GM18498 (cell line): ENCODE data around the gene SCYL3.
A peak's percentile ranks its signal among the peaks of the same experiment; 100 is the strongest.

ENCODE experiments used
- ATAC-seq: cut with Tn5 transposase; IDR thresholded peaks from one replicate; pipeline ENCODE4 v1.9.1; 2021; ENCODE audit warnings: mild to moderate bottlenecking, moderate library complexity; ENCODE audit not compliant: unreplicated experiment

SCYL3 gene

DNA sequence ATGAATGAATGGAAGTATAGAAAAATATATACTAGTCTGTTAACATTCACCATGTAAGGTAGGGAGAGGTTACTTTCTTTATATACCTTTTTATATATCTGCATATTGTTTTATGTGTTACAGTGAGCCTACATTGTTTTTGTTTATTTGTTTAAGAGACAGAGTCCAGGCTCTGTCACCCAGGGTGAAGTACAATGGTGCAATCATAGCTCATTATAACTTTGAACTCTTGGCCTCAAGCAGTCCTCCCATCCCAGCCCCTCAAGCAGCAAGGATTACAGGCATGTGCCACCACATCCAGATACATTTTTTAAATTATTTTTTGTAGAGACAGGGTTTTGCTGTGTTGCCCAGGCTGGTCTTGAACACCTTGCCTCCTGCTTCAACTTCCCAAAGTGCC is 7.4 kb upstream of the SCYL3 start:
- ATAC-seq = no peak

GRCh38 chr1:169900571-169900970 is 6.9 kb upstream of the SCYL3 start:
- ATAC-seq = no peak

DNA sequence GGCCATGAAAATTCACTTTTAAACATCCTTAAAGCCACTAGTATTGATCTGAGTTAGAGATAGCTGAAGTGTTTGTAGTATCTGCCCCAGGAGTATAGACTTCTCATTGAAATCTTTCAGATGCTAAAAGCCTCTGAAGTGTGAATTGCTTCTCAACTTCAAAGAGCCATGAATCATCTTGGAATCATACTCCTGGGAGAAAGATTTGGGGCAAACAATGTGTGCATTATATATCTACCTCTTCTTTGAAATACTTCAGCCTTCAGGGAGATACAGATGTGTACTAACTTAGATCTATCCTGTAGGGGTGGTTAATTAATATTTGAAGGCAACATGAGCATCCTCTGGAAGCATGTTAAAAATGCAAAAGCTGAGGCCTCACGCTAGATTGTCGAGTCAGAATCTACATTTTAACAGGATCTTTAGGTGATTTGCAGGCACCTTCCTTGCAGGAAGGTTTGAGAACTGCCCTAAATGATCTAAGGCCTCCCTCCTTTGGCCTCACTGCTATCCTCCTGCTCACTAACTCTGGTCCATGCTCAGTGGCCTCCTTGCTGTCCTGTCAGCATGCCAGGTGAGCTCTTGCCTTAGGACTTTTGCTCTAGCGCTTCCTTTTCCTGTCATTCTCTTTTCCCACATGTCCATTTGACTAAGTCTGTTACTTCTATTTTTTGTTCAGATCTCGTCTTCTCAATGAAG is 6.0 kb upstream of the SCYL3 start:
- no peak for ATAC-seq

DNA sequence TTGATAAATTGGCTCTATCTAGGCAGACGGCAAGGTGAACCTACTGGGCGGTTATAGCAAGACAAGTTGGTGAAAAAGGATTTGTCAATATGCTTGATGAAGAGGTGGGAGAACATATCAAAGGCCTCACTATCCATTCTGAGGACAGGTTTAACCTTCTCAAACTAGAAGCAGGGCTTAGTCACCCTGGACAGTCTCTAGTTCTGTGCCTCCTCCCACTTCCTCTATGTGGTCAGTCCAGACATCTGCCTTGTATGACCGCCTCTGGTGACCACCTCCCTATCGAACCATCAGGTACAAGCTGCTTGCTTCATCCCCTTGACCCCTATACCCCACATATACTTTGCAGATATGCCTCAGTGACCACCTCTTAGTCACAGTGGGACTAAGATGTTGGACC is 2.3 kb upstream of the SCYL3 start:
- no peak for ATAC-seq

DNA sequence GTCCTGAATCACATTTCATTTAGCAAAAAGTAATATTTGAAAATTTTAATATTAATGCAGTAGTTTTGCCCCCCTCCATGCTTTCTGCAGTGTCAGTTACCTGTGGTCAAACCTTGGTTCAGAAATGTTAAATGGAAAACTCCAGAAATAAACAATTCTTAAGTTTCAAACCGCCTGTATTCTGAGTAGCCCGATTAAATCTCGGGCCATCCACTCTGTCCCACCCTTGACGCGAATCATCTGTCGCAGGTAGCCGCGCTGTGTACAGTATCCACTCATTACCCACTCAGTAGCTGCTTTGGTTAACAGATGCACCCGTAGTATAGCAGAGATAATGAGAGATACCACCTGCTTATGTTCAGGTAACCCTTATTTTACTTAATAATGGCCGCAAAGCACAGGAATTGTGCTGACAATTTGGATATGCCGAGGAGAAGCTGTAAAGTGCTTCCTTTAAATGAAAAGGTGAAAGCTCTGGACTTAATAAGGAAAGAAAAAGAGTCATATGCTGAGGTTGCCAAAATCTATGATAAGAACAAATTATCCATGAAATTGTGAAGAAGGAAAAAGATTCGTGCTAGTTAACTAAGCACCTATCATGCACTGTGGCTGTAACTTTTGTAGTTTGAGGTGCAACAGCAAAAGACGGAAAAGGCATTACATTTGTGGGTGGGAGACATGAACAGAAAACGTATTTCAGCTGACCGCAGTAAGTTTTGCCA is 889 bp upstream of the SCYL3 start:
- no peak for ATAC-seq

DNA sequence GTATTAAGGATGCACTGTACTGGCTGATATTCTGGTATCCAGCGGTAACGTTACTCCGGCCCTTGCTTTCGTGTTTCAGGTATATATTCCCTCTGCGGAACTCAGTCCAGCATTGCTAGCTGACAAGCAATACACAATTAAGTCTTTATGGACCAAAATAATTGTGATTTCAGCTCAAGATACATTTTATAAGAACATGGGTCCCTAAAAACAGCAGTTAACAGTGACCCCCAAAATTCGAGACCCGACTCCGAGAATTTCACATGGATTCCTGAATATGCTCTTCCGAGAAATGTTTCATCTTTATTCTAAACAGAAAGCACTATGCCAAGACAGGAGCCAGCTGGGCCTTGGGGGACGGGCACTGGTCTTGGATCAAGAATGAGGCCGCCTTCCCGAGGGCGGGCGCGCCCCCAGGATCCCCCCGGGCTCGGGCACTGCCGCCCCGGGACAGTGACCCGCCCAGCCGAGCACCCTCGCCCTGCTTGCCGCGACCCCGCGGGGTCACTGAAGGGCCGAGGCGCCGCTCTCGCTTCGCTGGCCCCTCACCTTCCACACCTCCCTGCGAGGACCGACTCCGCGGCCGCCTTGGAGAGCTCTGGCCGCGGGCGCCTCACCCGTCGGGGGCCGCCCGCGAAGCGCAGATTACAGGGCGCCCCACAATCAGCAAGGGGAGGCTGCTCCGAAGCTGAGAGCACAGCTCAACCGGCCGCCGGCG is 610 bp downstream of the SCYL3 start:
- ATAC-seq = peak; percentile 13

- ATAC-seq = no peak
Observed at GRCh38 chr1:169892176-169892926, 1.3 kb downstream of the SCYL3 start.

DNA sequence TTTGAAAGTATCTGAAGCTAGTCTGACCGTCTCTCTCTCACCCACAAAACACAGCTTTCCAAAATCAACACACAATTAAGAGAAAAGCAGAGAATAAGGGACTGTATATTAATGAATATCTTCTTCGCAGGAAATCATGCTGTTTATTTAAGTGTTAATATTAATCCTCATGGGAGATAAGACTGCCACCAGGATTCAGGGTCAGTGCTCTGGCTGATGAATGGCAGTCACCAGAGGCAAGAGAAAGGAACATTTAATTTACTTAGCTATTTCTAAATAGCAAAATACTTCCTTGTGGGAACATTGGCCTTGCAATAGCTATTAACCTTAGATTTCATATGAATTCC is 2.2 kb downstream of the SCYL3 start:
- no peak for ATAC-seq

DNA sequence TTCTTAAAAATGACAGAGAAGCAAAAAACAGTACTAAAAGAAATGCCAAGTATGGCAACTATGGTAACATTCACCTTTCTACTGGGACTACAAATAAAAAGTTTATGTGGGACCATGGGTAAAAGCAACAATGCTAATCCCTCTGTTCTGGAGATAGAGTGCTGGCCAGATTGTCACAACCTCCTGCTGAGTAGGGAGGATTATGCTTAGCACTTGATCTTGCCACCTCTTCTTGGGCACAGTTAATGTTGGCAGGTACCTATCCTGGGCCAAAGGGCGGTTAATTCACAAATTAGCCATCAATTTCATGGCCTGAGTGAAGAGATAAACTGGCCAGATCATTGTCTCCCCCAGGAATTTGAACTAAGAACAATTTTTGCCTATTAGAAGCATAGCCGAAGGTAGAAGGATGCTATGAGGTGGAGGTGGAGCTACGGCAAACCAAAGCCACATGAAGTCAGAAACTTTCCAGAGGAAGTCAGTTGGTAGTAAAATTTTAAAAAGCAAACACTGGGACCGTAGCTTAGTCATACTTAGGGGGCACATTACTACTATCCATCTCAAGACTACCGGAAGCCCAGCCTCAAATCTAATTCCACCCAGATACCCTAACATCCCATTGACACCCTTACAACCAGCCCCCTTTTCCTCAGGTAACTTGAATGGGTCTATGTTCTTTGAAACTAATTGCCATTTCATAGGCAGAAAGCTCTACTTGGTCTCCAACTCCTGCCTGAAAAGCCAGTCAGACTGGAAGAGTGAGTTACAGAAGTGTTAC is 2.7 kb downstream of the SCYL3 start:
- ATAC-seq = no peak

DNA sequence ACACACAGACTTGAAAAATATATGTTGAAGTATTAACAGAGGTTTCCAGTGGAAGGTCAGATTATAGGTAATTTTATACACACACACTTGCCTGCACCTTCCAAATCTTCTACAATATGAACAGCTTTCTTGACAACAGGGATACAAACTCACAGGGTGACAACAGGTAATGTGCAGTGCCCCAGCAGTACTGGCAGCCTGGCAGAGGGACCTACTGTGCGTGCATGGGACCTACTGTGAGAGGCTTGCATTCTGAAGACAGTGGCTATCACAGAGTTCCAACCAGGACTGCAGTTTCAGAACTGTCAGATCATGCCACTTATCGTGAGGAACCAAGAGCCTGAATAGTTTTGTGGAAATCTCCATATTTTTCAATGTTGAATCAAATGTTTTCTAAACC is 3.8 kb downstream of the SCYL3 start:
- ATAC-seq = no peak

- no peak for ATAC-seq
Observed at GRCh38 chr1:169886931-169887330, 6.8 kb downstream of the SCYL3 start.

- ATAC-seq = no peak
Observed at GRCh38 chr1:169886422-169886821, 7.3 kb downstream of the SCYL3 start.

GRCh38 chr1:169885207-169885606 is 8.5 kb downstream of the SCYL3 start:
- ATAC-seq = no peak

DNA sequence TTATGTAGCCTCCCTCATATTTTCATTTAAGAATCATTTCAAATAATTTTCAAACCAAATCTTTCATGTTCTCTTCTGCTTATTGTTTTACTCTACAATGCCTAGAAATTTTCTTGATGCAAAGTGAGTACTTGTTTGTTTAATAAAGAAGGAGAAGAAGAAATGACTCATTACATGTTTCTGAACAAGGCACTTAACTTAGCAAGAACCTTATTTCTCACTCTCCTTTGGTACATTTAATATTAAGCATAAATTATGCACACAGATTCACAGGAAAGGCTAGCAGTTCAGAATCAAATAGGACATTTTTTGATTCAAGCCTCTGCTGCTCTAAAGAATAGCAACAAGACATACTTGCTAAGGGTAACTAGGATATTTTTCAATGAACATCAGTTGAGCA is 9.1 kb downstream of the SCYL3 start:
- no peak for ATAC-seq

DNA sequence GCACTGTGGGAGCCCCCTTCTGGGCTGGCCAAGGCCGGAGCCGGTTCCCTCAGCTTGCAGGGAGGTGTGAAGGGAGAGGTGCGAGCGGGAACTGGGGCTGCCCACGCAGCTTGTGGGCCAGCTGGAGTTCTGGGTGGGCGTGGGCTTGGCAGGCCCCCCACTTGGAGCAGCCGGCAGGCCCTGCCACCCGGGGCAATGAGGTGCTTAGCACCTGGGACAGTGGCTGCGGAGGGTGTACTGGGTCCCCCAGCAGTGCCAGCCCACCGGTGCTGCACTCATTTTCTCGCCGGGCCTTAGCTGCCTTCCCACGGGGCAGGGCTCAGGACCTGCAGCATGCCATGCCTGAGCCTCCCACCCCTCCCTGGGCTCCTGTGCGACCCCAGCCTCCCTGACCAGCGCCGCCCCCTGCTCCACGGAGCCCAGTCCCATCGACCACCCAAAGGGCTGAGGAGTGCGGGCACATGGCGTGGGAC is 11.6 kb downstream of the SCYL3 start:
- no peak for ATAC-seq

GRCh38 chr1:169879034-169879840 is 14.5 kb downstream of the SCYL3 start:
- no peak for ATAC-seq

- no peak for ATAC-seq
Observed at GRCh38 chr1:169878498-169878897, 15.2 kb downstream of the SCYL3 start.

DNA sequence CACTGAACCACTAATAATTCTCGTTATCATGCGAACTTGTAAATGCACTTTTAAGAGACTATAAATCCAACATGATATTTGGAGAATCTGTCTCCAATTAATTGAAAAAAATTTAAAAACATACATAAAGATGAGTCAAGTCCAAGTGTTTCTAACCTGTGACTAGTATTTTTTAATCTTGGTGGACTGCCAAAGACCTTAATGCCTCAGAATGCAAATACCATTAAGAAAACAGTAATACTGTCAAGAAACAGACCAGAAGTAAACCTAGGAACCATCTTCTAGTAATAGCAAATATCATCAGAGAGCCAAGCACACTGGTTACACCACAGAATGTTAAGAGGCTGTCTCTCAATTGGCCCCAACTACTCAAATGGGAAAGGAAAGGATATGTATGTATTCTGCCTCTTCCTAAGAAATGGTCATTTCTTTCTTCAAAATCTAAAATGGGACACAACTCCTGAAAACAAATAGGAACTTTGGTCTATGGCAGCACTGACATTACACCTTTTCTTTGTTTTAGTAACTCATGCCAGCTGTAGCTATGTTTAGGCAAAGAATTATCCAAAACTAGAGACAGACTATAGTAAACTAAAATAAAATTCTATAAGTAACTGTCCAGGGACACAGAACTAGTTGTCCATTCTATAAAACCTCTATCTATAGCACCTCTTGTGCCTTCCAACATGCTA is 15.8 kb downstream of the SCYL3 start:
- ATAC-seq = no peak

DNA sequence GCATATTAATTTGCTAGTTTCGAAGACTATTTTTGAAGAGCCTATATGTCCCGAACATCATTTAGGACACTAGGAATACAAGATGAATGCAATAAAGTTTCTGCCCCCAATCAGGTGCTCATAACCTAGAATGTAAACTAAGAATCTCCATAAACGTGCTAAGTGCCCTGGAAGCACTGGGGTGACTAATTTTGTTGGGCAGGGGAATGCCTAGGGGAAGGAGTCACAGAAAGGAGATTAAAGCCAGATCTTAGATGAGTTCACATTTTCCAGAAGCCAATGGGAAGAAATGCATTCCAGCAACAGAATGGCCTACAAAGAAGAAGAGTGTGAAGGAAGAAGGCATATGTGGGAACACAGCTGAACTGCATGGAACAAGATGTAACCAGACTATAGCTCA is 19.5 kb downstream of the SCYL3 start:
- ATAC-seq = no peak
